Fibroblast of lung (primary cell): ENCODE data around the gene BCAS3. TPM values are rescaled to one million over a fixed set of nuclear protein-coding genes. Genes with fewer than 3 reads are reported as not detected.

ENCODE experiments used
- DNase-seq, 2 donors: peaks; one replicate each; pipeline versions ENCODE4 v3.0.0 to v3.0.0-alpha.2; 2010; ENCODE audit warnings: low read depth in 2 of 2
- H2AFZ ChIP-seq: 2 replicates; pipeline ENCODE4 v1.5.1; 2012; ENCODE audit warnings: low read length, control low read depth, inconsistent platforms
- H3K27ac ChIP-seq: 2 replicates; pipeline ENCODE4 v1.5.1; 2011; ENCODE audit warnings: low read length, control low read depth; ENCODE audit not compliant: insufficient read depth
- H3K27me3 ChIP-seq: 2 replicates; pipeline ENCODE4 v1.5.1; 2011; ENCODE audit warnings: mild to moderate bottlenecking, low read length; ENCODE audit not compliant: control insufficient read depth, insufficient read depth
- H3K36me3 ChIP-seq: 2 replicates; pipeline ENCODE4 v1.5.1; 2011; ENCODE audit warnings: low read length; ENCODE audit not compliant: control insufficient read depth, insufficient read depth
- H3K4me1 ChIP-seq: 2 replicates; pipeline ENCODE4 v1.5.1; 2011; ENCODE audit warnings: low read length; ENCODE audit not compliant: control insufficient read depth, insufficient read depth; ENCODE audit errors: extremely low read depth
- H3K4me2 ChIP-seq: 2 replicates; pipeline ENCODE4 v1.5.1; 2011; ENCODE audit warnings: low read length, control low read depth; ENCODE audit not compliant: insufficient read depth; ENCODE audit errors: extremely low read depth
- H3K4me3 ChIP-seq, 4 experiments: fragments of 200-600 bp in 1 of 4; sonication (generic) in 1 of 4; replicated peaks in 1 of 4; 2 replicates each; pipeline ENCODE4 v1.5.1; 2011 to 2016; ENCODE audit warnings: low read length in 4 of 4, low read depth in 3 of 4, mild to moderate bottlenecking in 3 of 4, control low read depth in 2 of 4, inconsistent platforms in 1 of 4, mixed read lengths in 1 of 4; ENCODE audit not compliant: insufficient read depth in 1 of 4; ENCODE audit errors: control extremely low read depth in 1 of 4
- H3K79me2 ChIP-seq: 2 replicates; pipeline ENCODE4 v1.5.1; 2012; ENCODE audit warnings: mild to moderate bottlenecking, low read length, inconsistent platforms; ENCODE audit not compliant: control insufficient read depth, insufficient read depth
- H3K9ac ChIP-seq: 2 replicates; pipeline ENCODE4 v1.5.1; 2011; ENCODE audit warnings: mild to moderate bottlenecking, low read length, control low read depth; ENCODE audit not compliant: insufficient read depth
- H3K9me3 ChIP-seq: 2 replicates; pipeline ENCODE4 v1.5.1; 2012; ENCODE audit warnings: low read depth, low read length; ENCODE audit not compliant: control insufficient read depth, insufficient read depth
- H4K20me1 ChIP-seq: 2 replicates; pipeline ENCODE4 v1.5.1; 2011; ENCODE audit warnings: low read length; ENCODE audit not compliant: control insufficient read depth, insufficient read depth; ENCODE audit errors: extremely low read depth
- CTCF ChIP-seq, 2 donors: IDR thresholded peaks in 1 of 2; conservative IDR thresholded peaks in 1 of 2; 1 replicate in 1 of 2; 2 replicates in 1 of 2; pipeline ENCODE4 v1.5.1; 2011 to 2012; ENCODE audit warnings: low read length in 2 of 2, control low read depth in 1 of 2, inconsistent platforms in 1 of 2, low read depth in 1 of 2, mild to moderate bottlenecking in 1 of 2
- EZH2 ChIP-seq: IDR thresholded peaks from 2 replicates; pipeline ENCODE4 v1.5.1; 2012; ENCODE audit warnings: low read length, control low read depth, mild to moderate bottlenecking; ENCODE audit errors: missing control alignments
- polyA minus RNA-seq: library from RNA; depleted of rRNA, polyadenylated mRNA; stranded (reverse); fragments of >200 nt; gene quantifications from 2 replicates; pipeline ENCODE4 v1.2.3, GENCODE V29; 2011; ENCODE audit warnings: low replicate concordance
- polyA plus RNA-seq, 2 donors: library from polyadenylated mRNA; depleted of rRNA in 1 of 2; stranded (reverse) in 1 of 2; unstranded in 1 of 2; fragments of >200 nt; gene quantifications; 2 replicates each; pipeline ENCODE4 v1.2.1, GENCODE V29; 2011 to 2012; ENCODE audit warnings: missing spikeins in 1 of 2
- total RNA-seq: library from RNA; depleted of rRNA; stranded (reverse); fragments of >200 nt; gene quantifications from 2 replicates; pipeline ENCODE4 v1.2.1, GENCODE V29; 2014

BCAS3 gene
- total RNA-seq (23.1 and 43.6 TPM in 2 replicates), polyA plus RNA-seq (9.1 and 9.9 TPM in 2 replicates), polyA minus RNA-seq (55.3 and 90.4 TPM in 2 replicates)
- 11.7 and 12.9 TPM in 2 replicates for polyA plus RNA-seq (2012)

- Histone ChIP-seq H3K4me1 (no peaks in the 10 kb centered on the region), H3K79me2 (no peaks in the 10 kb centered on the region), H3K9ac (peak within 1 kb of the TSS; percentile 68), H3K4me2 (peak within 1 kb of the TSS; percentile 91), H3K27ac (peak within 1 kb of the TSS; percentile 46), H3K27me3 (no peaks in the 10 kb centered on the region), H2AFZ (peak within 1 kb of the TSS; percentile 97), H3K4me3 (peak within 1 kb of the TSS; percentile 71 to 84 (median 80)), H3K9me3 (no peaks in the 10 kb centered on the region), H4K20me1 (no peaks in the 10 kb centered on the region), H3K36me3 (no peaks in the 10 kb centered on the region)
- TF ChIP-seq EZH2 = no peak
- TF ChIP-seq CTCF (conservative IDR thresholded peaks at IDR 0.05 in 1 of 2, IDR thresholded peaks at IDR 0.05 in 1 of 2; ENCODE audit: low read depth in 1 of 2, low read length in 2 of 2) = no peak
- DNase-seq = peak; percentile 99
These were observed at the start of gene BCAS3 for GRCh38 chr17:60677308-60678117. TSS of gene BCAS3 (plus strand) at chr17:60677851.

- H3K4me3 ChIP-seq = no peak overlapping the region
- no peak overlapping the region for H3K4me2 ChIP-seq
- H3K9me3 ChIP-seq = no peaks in the 10 kb centered on the region
- no peak overlapping the region for H2AFZ ChIP-seq
- no peaks in the 10 kb centered on the region for H3K36me3 ChIP-seq
- H3K27ac ChIP-seq = no peak overlapping the region
- no peak for DNase-seq
- H3K79me2 ChIP-seq = peaks cover 7% of the 10 kb centered on the region
- no peaks in the 10 kb centered on the region for H3K27me3 ChIP-seq
- H3K9ac ChIP-seq = no peak overlapping the region
- no peaks in the 10 kb centered on the region for H4K20me1 ChIP-seq
- no peaks in the 10 kb centered on the region for H3K4me1 ChIP-seq
- TF ChIP-seq CTCF (conservative IDR thresholded peaks at IDR 0.05 in 1 of 2, IDR thresholded peaks at IDR 0.05 in 1 of 2; ENCODE audit: low read depth in 1 of 2, low read length in 2 of 2) (no peak), EZH2 (no peak)
These were observed 49.3 kb upstream of the BCAS3 start for GRCh38 chr17:60628252-60628889.

GRCh38 chr17:60629120-60629519 is 48.5 kb upstream of the BCAS3 start:
- no peaks in the 10 kb centered on the region for H3K27me3 ChIP-seq
- no peaks in the 10 kb centered on the region for H3K4me1 ChIP-seq
- no peak for DNase-seq
- no peak overlapping the region for H3K4me2 ChIP-seq
- no peaks in the 10 kb centered on the region for H4K20me1 ChIP-seq
- no peak overlapping the region for H2AFZ ChIP-seq
- H3K79me2 ChIP-seq = peaks cover 5% of the 10 kb centered on the region
- TF ChIP-seq EZH2 = no peak
- TF ChIP-seq CTCF (conservative IDR thresholded peaks at IDR 0.05 in 1 of 2, IDR thresholded peaks at IDR 0.05 in 1 of 2; ENCODE audit: low read depth in 1 of 2, low read length in 2 of 2) = no peak
- H3K27ac ChIP-seq = no peak overlapping the region
- H3K9me3 ChIP-seq = no peaks in the 10 kb centered on the region
- no peaks in the 10 kb centered on the region for H3K36me3 ChIP-seq
- H3K9ac ChIP-seq = no peak overlapping the region
- H3K4me3 ChIP-seq = no peak overlapping the region
